Stimulated activated CD8-positive, alpha-beta memory T cell treated with anti-CD3 and anti-CD28 coated beads, Interleukin-7, amount 100 ng/mL, for 24 hours (primary cell): ENCODE measurements around the gene P2RY8.
"Not testable (repeated sequence)": the region's sequence is repeated elsewhere in the genome, so short reads cannot be mapped to it uniquely, and the experiment has no call there.

Experiments
- DNase-seq: peaks from one replicate; pipeline ENCODE4 v3.0.0-alpha.2; 2020; ENCODE audit warnings: low read depth

P2RY8 gene

GRCh38 chrX:1486749-1487361, 50.1 kb downstream of the P2RY8 start:
- no peak for DNase-seq

GRCh38 chrX:1486177-1486576, 50.8 kb downstream of the P2RY8 start:
- DNase-seq: no peak

GRCh38 chrX:1485033-1485432, 52.0 kb downstream of the P2RY8 start:
- DNase-seq: no peak

GRCh38 chrX:1484638-1485019, 52.4 kb downstream of the P2RY8 start:
- DNase-seq: no peak

- no peak for DNase-seq
Measured at GRCh38 chrX:1483843-1484637, 52.9 kb downstream of the P2RY8 start.

GRCh38 chrX:1482530-1482928, 54.5 kb downstream of the P2RY8 start:
- not testable (repeated sequence) for DNase-seq

GRCh38 chrX:1481636-1482529, 55.1 kb downstream of the P2RY8 start:
- DNase-seq: no peak

GRCh38 chrX:1480082-1480785, 56.8 kb downstream of the P2RY8 start:
- no peak for DNase-seq

- no peak for DNase-seq
Measured at GRCh38 chrX:1477801-1478458, 59.1 kb downstream of the P2RY8 start.

- DNase-seq: no peak
Measured at GRCh38 chrX:1477229-1477628, 59.8 kb downstream of the P2RY8 start.

GRCh38 chrX:1476682-1477081, 60.3 kb downstream of the P2RY8 start:
- DNase-seq: no peak

GRCh38 chrX:1475881-1476280, 61.1 kb downstream of the P2RY8 start:
- DNase-seq: no peak

- DNase-seq: no peak
Measured at GRCh38 chrX:1475481-1475880, 61.5 kb downstream of the P2RY8 start.

- DNase-seq: not testable (repeated sequence)
Measured at GRCh38 chrX:1474593-1474992, 62.4 kb downstream of the P2RY8 start.

GRCh38 chrX:1472975-1473374, 64.0 kb downstream of the P2RY8 start:
- DNase-seq: no peak

- no peak for DNase-seq
Measured at GRCh38 chrX:1468250-1468772, 68.7 kb downstream of the P2RY8 start.

GRCh38 chrX:1466971-1467561, 69.9 kb downstream of the P2RY8 start:
- no peak for DNase-seq

GRCh38 chrX:1466232-1466661, 70.7 kb downstream of the P2RY8 start:
- no peak for DNase-seq

GRCh38 chrX:1465286-1466231, 71.4 kb downstream of the P2RY8 start:
- DNase-seq: no peak

GRCh38 chrX:1464971-1465285, 72.1 kb downstream of the P2RY8 start:
- no peak for DNase-seq
